ENCODE measurements around the gene CASK. TPM values are rescaled to one million over a fixed set of nuclear protein-coding genes. Genes with fewer than 3 reads are reported as not detected.

The CASK gene
- total RNA-seq, 2 experiments from 2014 or later = 39.9 to 44.6 TPM

DNA sequence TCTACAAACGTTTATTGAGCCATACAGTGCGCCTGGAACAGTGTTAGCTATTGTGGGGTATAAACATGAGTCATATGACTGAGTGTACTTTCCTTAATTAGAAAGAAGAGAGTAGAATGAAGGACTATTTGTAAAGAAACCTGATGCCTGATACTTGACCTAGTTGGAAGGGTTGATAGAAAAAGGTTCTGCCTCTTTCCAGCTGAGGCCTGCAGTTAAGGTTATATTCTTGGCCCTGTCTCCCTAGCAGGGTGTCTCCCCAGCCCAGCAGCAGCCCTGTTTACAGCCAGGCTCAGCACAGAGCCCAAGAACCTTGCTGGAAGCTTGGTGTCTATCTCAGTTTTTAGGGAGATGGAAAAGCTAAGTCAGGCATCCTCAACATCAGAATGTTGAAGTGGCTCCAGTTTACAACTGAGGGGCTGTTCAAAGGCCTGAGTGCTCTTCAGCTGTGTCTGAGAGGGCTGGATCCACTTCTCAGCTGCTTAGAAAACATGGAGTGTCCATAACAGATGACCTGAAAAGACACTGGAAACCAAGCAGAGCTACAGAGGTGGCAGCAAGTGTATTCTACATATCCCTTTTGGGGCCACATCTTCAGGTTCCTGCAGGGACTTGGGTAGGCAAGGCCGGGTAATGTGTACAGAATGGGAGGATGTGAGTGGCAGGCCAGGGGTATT lies 454.6 kb downstream of the CASK start:
- Histone ChIP-seq H3K9me3 (ENCODE audit: control insufficient read depth in 1 of 2, insufficient read depth in 1 of 2, low read length in 2 of 2) (no peaks in the 10 kb centered on the region), H3K4me3 (ENCODE audit: low read length) (no peak overlapping the region), H3K27ac (ENCODE audit: low read depth in 1 of 2, low read length in 2 of 2) (no peak overlapping the region), H3K27me3 (ENCODE audit: control insufficient read depth in 1 of 2, insufficient read depth in 2 of 2, low read length in 2 of 2) (no peaks in the 10 kb centered on the region), H3K4me1 (ENCODE audit: insufficient read depth, low read length) (no peaks in the 10 kb centered on the region), H3K36me3 (ENCODE audit: insufficient read depth, low read length) (no peaks in the 10 kb centered on the region)
- Mint-ChIP-seq H3K4me1 (ENCODE audit: low read depth) (no peaks in the 10 kb centered on the region), H3K27ac (no peak overlapping the region), H3K27me3 (no peaks in the 10 kb centered on the region), H3K36me3 (ENCODE audit: low read depth) (no peaks in the 10 kb centered on the region), H3K4me3 (no peak overlapping the region), H3K9me3 (no peaks in the 10 kb centered on the region)
- ATAC-seq (ENCODE audit: poor library complexity) = no peak
- no peak for DNase-seq
- ChIA-PET CTCF (no interaction called here), POLR2A (no interaction called here)
- TF ChIP-seq, protein P1, sequence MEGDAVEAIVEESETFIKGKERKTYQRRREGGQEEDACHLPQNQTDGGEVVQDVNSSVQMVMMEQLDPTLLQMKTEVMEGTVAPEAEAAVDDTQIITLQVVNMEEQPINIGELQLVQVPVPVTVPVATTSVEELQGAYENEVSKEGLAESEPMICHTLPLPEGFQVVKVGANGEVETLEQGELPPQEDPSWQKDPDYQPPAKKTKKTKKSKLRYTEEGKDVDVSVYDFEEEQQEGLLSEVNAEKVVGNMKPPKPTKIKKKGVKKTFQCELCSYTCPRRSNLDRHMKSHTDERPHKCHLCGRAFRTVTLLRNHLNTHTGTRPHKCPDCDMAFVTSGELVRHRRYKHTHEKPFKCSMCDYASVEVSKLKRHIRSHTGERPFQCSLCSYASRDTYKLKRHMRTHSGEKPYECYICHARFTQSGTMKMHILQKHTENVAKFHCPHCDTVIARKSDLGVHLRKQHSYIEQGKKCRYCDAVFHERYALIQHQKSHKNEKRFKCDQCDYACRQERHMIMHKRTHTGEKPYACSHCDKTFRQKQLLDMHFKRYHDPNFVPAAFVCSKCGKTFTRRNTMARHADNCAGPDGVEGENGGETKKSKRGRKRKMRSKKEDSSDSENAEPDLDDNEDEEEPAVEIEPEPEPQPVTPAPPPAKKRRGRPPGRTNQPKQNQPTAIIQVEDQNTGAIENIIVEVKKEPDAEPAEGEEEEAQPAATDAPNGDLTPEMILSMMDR (IDR thresholded peaks at IDR 0.05) = no peak
- intact Hi-C loops (cut with DNase I, micrococcal nuclease) = no loop called here

Other genes starting within 250 kb of the CASK start
- not detected for gene GPR34, start 234.6 kb downstream of the CASK start, total RNA-seq
- not detected for gene GPR82, start 199.4 kb downstream of the CASK start, total RNA-seq